SK-N-SH treated with all-trans-retinoic acid at 6 μM for 48 hours (cell line): ENCODE measurements around the gene FLT3.

Experiments
- ARNTL ChIP-seq: fragments of 450-650 bp; formaldehyde crosslinking; IDR thresholded peaks from 2 replicates; pipeline ENCODE4 v1.5.0; 2020; ENCODE audit warnings: low read depth, mild to moderate bottlenecking, moderate library complexity, borderline replicate concordance
- ESRRG ChIP-seq: fragments of 250-450 bp; sonication (Bioruptor Pico); IDR thresholded peaks from 2 replicates; pipeline ENCODE4 v1.6.1; 2021; ENCODE audit warnings: mild to moderate bottlenecking
- GLIS3 ChIP-seq: fragments of 250-450 bp; sonication (Bioruptor Pico); IDR thresholded peaks from 2 replicates; pipeline ENCODE4 v1.5.0; 2020; ENCODE audit warnings: mild to moderate bottlenecking, moderate library complexity
- OSR1 ChIP-seq: fragments of 250-450 bp; sonication (Bioruptor Pico); IDR thresholded peaks from 2 replicates; pipeline ENCODE4 v1.8.0; 2022; ENCODE audit warnings: moderate library complexity, mild to moderate bottlenecking, inconsistent platforms
- TSHZ2 ChIP-seq: fragments of 250-450 bp; sonication (Bioruptor Pico); IDR thresholded peaks from 2 replicates; pipeline ENCODE4 v1.5.0; 2020; ENCODE audit warnings: mild to moderate bottlenecking, moderate library complexity
- ZNF565 ChIP-seq: fragments of 450-650 bp; formaldehyde crosslinking; conservative IDR thresholded peaks from 2 replicates; pipeline ENCODE4 v1.5.0; 2020; ENCODE audit warnings: low read depth, mild to moderate bottlenecking, moderate library complexity

- no peak for TF ChIP-seq OSR1 (CRISPR knock-in tag)
- no peak for TF ChIP-seq GLIS3 (CRISPR knock-in tag)
- no peak for TF ChIP-seq ESRRG (CRISPR knock-in tag)
- TF ChIP-seq ARNTL = no peak
- no peak for TF ChIP-seq TSHZ2
- TF ChIP-seq ZNF565 (CRISPR knock-in tag) = no peak
Measured at GRCh38 chr13:27962128-27962841, 138.1 kb downstream of the FLT3 start.
